Esophagus squamous epithelium (tissue), 5 donors: ENCODE data around the gene GSTA4. TPM values are rescaled to one million over a fixed set of nuclear protein-coding genes. Genes with fewer than 3 reads are reported as not detected.
"Not testable (repeated sequence)": the region's sequence is repeated elsewhere in the genome, so short reads cannot be mapped to it uniquely, and the experiment has no call there.

Source experiments
- DNase-seq: peaks from one replicate; lab custom pipeline; 2025; lab: John Stamatoyannopoulos, UW
- H3K27ac ChIP-seq, 4 donors: fragments of 200-600 bp; sonication (generic); one replicate each; pipeline ENCODE4 v1.5.1; 2016 to 2019; ENCODE audit warnings: mild to moderate bottlenecking in 1 of 4
- H3K27me3 ChIP-seq, 4 donors: fragments of 200-600 bp; sonication (generic); 1 replicate in 3 of 4; 2 replicates in 1 of 4; pipeline versions ENCODE4 v1.5.1 to v1.6.0; 2017 to 2021; ENCODE audit warnings: antibody characterized with exemption in 1 of 4
- H3K36me3 ChIP-seq, 3 donors: fragments of 200-600 bp; sonication (generic); one replicate each; pipeline ENCODE4 v1.5.1; 2016 to 2019
- H3K4me1 ChIP-seq, 3 donors: fragments of 200-600 bp; sonication (generic); one replicate each; pipeline ENCODE4 v1.5.1; 2017 to 2019
- H3K4me3 ChIP-seq, 4 donors: fragments of 200-600 bp; sonication (generic); 1 replicate in 3 of 4; 2 replicates in 1 of 4; pipeline ENCODE4 v1.5.1; 2016 to 2019; ENCODE audit warnings: mild to moderate bottlenecking in 2 of 4, moderate library complexity in 1 of 4
- H3K9me3 ChIP-seq, 3 donors: fragments of 200-600 bp; sonication (generic); one replicate each; pipeline ENCODE4 v1.5.1; 2016 to 2019
- CTCF ChIP-seq, 6 experiments: fragments of 450-650 bp in 4 of 6; fragments of 200-600 bp in 2 of 6; sonication (generic) in 2 of 6; IDR thresholded peaks; one replicate each; pipeline ENCODE4 v1.5.1; 2016 to 2019; ENCODE audit warnings: antibody characterized with exemption in 6 of 6, mild to moderate bottlenecking in 4 of 6, moderate library complexity in 4 of 6
- POLR2A ChIP-seq, 4 donors: fragments of 450-650 bp; IDR thresholded peaks; one replicate each; pipeline ENCODE4 v1.6.1; 2017; ENCODE audit warnings: antibody characterized with exemption in 4 of 4, mild to moderate bottlenecking in 4 of 4, moderate library complexity in 3 of 4
- WGBS, 2 donors: methylation state at CpG; one replicate each; pipeline ENCODE4 v1.1.5; 2018; 5-methylcytosine and 5-hydroxymethylcytosine counted together
- intact Hi-C: fragments of 100-400 bp; cut with DNase I; formaldehyde crosslinking; loops from one replicate; pipeline ENCODE4 v1.15.0; 2022
- total RNA-seq, 4 donors: library from RNA; depleted of rRNA; stranded (reverse); fragments of >200 nt; gene quantifications; one replicate each; pipeline ENCODE4 v1.1.0, GENCODE V29; 2016
- donor health status: DM: yes; HTN: yes; CAD: no.

The GSTA4 gene
- total RNA-seq, 4 donors from 2014 or later = 50.4 to 110 (median 84.4) TPM

- Histone ChIP-seq H3K4me3 (no peak overlapping the region), H3K4me1 (peaks cover 0 to 7% (median 0%) of the 10 kb centered on the region in 3 donors), H3K27me3 (no peaks in the 10 kb centered on the region), H3K9me3 (no peaks in the 10 kb centered on the region), H3K36me3 (no peaks in the 10 kb centered on the region), H3K27ac (no peak overlapping the region)
- DNase-seq = no peak
- TF ChIP-seq CTCF (IDR thresholded peaks at IDR 0.05) (no peak), POLR2A (IDR thresholded peaks at IDR 0.05) (no peak)
- 59 to 69% methylated on average over 6 of the region's 6 CpGs for WGBS, 2 donors
- intact Hi-C loops = no loop called here
Observed at GRCh38 chr6:52953911-52954839, 40.9 kb downstream of the GSTA4 start.

- TF ChIP-seq POLR2A (IDR thresholded peaks at IDR 0.05) (no peak), CTCF (IDR thresholded peaks at IDR 0.05) (no peak)
- Histone ChIP-seq H3K27ac (no peak overlapping the region), H3K27me3 (no peaks in the 10 kb centered on the region), H3K9me3 (no peaks in the 10 kb centered on the region), H3K4me3 (no peak overlapping the region), H3K36me3 (no peaks in the 10 kb centered on the region), H3K4me1 (no peaks in the 10 kb centered on the region)
- 26 to 48% methylated on average over 5 of the region's 5 CpGs for WGBS, 2 donors
- DNase-seq = no peak
- intact Hi-C loops = no loop called here
Observed at GRCh38 chr6:52946306-52946705, 48.8 kb downstream of the GSTA4 start.

GRCh38 chr6:52942821-52943220, 52.3 kb downstream of the GSTA4 start:
- H3K9me3 ChIP-seq, intact Hi-C loops, H3K36me3 ChIP-seq, H3K4me1 ChIP-seq, H3K4me3 ChIP-seq, H3K27me3 ChIP-seq, H3K27ac ChIP-seq, DNase-seq: not testable (repeated sequence)
- WGBS, 2 donors = 90 to 96% methylated on average over 8 to 10 of the region's 10 CpGs

- Histone ChIP-seq H3K36me3 (no peaks in the 10 kb centered on the region), H3K27me3 (no peaks in the 10 kb centered on the region), H3K4me3 (no peak overlapping the region), H3K4me1 (peaks cover 0 to 13% (median 0%) of the 10 kb centered on the region in 3 donors), H3K9me3 (no peaks in the 10 kb centered on the region), H3K27ac (no peak overlapping the region)
- 58 to 70% methylated on average over 4 of the region's 4 CpGs for whole genome bisulfite sequencing, 2 donors
- TF ChIP-seq POLR2A (IDR thresholded peaks at IDR 0.05) (no peak), CTCF (IDR thresholded peaks at IDR 0.05) (no peak)
- DNase-seq = no peak
- intact Hi-C loops = no loop called here
Observed at GRCh38 chr6:52942221-52942620, 52.9 kb downstream of the GSTA4 start.

DNA sequence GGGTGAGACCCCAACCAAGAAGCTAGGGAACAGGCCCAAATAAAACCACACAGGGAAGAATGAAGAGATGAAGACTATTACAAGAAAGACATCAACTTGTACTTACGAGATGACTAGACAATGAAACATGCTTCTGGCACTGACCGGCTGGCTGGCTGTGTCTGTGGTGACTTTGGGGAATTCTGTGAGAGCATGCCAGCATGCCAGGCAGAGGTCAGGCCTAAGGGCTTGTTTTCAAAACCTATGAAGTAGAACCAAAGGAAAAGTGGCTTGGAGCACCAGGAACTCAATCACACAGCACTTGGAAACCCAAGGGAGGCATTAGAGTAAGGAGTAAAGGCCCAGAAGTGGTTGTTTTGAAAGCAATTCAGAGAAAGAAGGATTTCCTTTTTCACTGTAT, 57.2 kb downstream of the GSTA4 start:
- 44% methylated on average over 2 of the region's 2 CpGs; no CpG with 5 or more reads in 1 of the 2 donors for WGBS, 2 donors
- Histone ChIP-seq H3K27ac (no peak overlapping the region), H3K9me3 (no peaks in the 10 kb centered on the region), H3K36me3 (no peaks in the 10 kb centered on the region), H3K27me3 (no peaks in the 10 kb centered on the region), H3K4me1 (peaks cover 0 to 15% (median 0%) of the 10 kb centered on the region in 3 donors), H3K4me3 (no peak overlapping the region)
- DNase-seq = no peak
- TF ChIP-seq CTCF (IDR thresholded peaks at IDR 0.05) = no peak
- TF ChIP-seq POLR2A (IDR thresholded peaks at IDR 0.05) = no peak
- intact Hi-C loops = no loop called here
